BLaER1 (cell line): ENCODE results near the gene CCL2.

Source experiments
- H3K27ac ChIP-seq: shearing (Covaris generic); formaldehyde crosslinking; 2 replicates; pipeline ENCODE4 v1.8.1; 2022
- H3K27me3 ChIP-seq: shearing (Covaris generic); formaldehyde crosslinking; 2 replicates; pipeline ENCODE4 v1.8.1; 2022
- H3K36me3 ChIP-seq: shearing (Covaris generic); formaldehyde crosslinking; 2 replicates; pipeline ENCODE4 v1.8.1; 2022
- H3K4me1 ChIP-seq: shearing (Covaris generic); formaldehyde crosslinking; 2 replicates; pipeline ENCODE4 v1.8.1; 2022
- H3K4me2 ChIP-seq: shearing (Covaris generic); formaldehyde crosslinking; 2 replicates; pipeline ENCODE4 v1.8.1; 2022
- H3K4me3 ChIP-seq: shearing (Covaris generic); formaldehyde crosslinking; 2 replicates; pipeline ENCODE4 v1.8.1; 2022
- H3K9ac ChIP-seq: shearing (Covaris generic); formaldehyde crosslinking; 2 replicates; pipeline ENCODE4 v1.8.1; 2022
- H3K9me3 ChIP-seq: shearing (Covaris generic); formaldehyde crosslinking; 2 replicates; pipeline ENCODE4 v1.8.1; 2022
- H4K20me1 ChIP-seq: shearing (Covaris generic); formaldehyde crosslinking; 2 replicates; pipeline ENCODE4 v1.8.1; 2022
- Cebpa-rat ChIP-seq: shearing (Covaris generic); IDR thresholded peaks from 2 replicates; pipeline ENCODE4 v1.8.1; 2022

CCL2 gene

GRCh38 chr17:34257986-34258326 lies 2.9 kb downstream of the CCL2 start:
- no peaks in the 10 kb centered on the region for H3K36me3 ChIP-seq
- no peaks in the 10 kb centered on the region for H3K27me3 ChIP-seq
- H3K4me3 ChIP-seq = no peak overlapping the region
- H4K20me1 ChIP-seq = no peaks in the 10 kb centered on the region
- no peak overlapping the region for H3K9ac ChIP-seq
- peaks cover 13% of the 10 kb centered on the region for H3K4me1 ChIP-seq
- no peak overlapping the region for H3K4me2 ChIP-seq
- no peaks in the 10 kb centered on the region for H3K9me3 ChIP-seq
- no peak overlapping the region for H3K27ac ChIP-seq
- TF ChIP-seq Cebpa-rat = no peak

- Histone ChIP-seq H3K9me3 (no peaks in the 10 kb centered on the region), H3K4me2 (no peak overlapping the region), H3K27ac (no peak overlapping the region), H3K9ac (no peak overlapping the region), H3K4me1 (peaks cover 13% of the 10 kb centered on the region), H4K20me1 (no peaks in the 10 kb centered on the region), H3K4me3 (no peak overlapping the region), H3K27me3 (no peaks in the 10 kb centered on the region), H3K36me3 (no peaks in the 10 kb centered on the region)
- TF ChIP-seq Cebpa-rat = no peak
Observed at GRCh38 chr17:34259146-34259545, 4.1 kb downstream of the CCL2 start.

GRCh38 chr17:34260861-34261260 lies 5.8 kb downstream of the CCL2 start:
- Histone ChIP-seq H3K4me1 (no peaks in the 10 kb centered on the region), H4K20me1 (no peaks in the 10 kb centered on the region), H3K27ac (no peak overlapping the region), H3K4me2 (no peak overlapping the region), H3K36me3 (no peaks in the 10 kb centered on the region), H3K9ac (no peak overlapping the region), H3K9me3 (no peaks in the 10 kb centered on the region), H3K27me3 (no peaks in the 10 kb centered on the region), H3K4me3 (no peak overlapping the region)
- no peak for TF ChIP-seq Cebpa-rat

GRCh38 chr17:34261568-34262337 lies 6.7 kb downstream of the CCL2 start:
- no peak overlapping the region for H3K9ac ChIP-seq
- H3K27me3 ChIP-seq = no peaks in the 10 kb centered on the region
- TF ChIP-seq Cebpa-rat = no peak
- H4K20me1 ChIP-seq = no peaks in the 10 kb centered on the region
- no peak overlapping the region for H3K4me2 ChIP-seq
- H3K4me1 ChIP-seq = no peaks in the 10 kb centered on the region
- H3K27ac ChIP-seq = no peak overlapping the region
- no peak overlapping the region for H3K4me3 ChIP-seq
- no peaks in the 10 kb centered on the region for H3K36me3 ChIP-seq
- H3K9me3 ChIP-seq = no peaks in the 10 kb centered on the region

- no peak for TF ChIP-seq Cebpa-rat
- Histone ChIP-seq H3K4me1 (no peaks in the 10 kb centered on the region), H3K4me3 (no peak overlapping the region), H3K27me3 (no peaks in the 10 kb centered on the region), H3K4me2 (no peak overlapping the region), H4K20me1 (no peaks in the 10 kb centered on the region), H3K36me3 (no peaks in the 10 kb centered on the region), H3K9me3 (no peaks in the 10 kb centered on the region), H3K27ac (no peak overlapping the region), H3K9ac (no peak overlapping the region)
Observed at GRCh38 chr17:34265711-34266110, 10.6 kb downstream of the CCL2 start.

- H3K9me3 ChIP-seq = no peaks in the 10 kb centered on the region
- H3K9ac ChIP-seq = no peak within 1 kb of the TSS
- no peaks in the 10 kb centered on the region for H4K20me1 ChIP-seq
- no peaks in the 10 kb centered on the region for H3K27me3 ChIP-seq
- no peak for TF ChIP-seq Cebpa-rat
- no peak within 1 kb of the TSS for H3K4me3 ChIP-seq
- no peak within 1 kb of the TSS for H3K4me2 ChIP-seq
- no peak within 1 kb of the TSS for H3K27ac ChIP-seq
- H3K36me3 ChIP-seq = no peaks in the 10 kb centered on the region
- H3K4me1 ChIP-seq = no peaks in the 10 kb centered on the region
Observed at GRCh38 chr17:34269969-34270368, 14.9 kb downstream of the CCL2 start, which contains the start of gene CCL7. CCL7 (plus strand) TSS chr17:34270221; CDS start chr17:34270291, 70 bp downstream.

- no peaks in the 10 kb centered on the region for H3K4me1 ChIP-seq
- no peak overlapping the region for H3K9ac ChIP-seq
- H4K20me1 ChIP-seq = no peaks in the 10 kb centered on the region
- H3K27me3 ChIP-seq = no peaks in the 10 kb centered on the region
- no peak overlapping the region for H3K4me2 ChIP-seq
- no peak for TF ChIP-seq Cebpa-rat
- H3K9me3 ChIP-seq = no peaks in the 10 kb centered on the region
- H3K4me3 ChIP-seq = no peak overlapping the region
- H3K27ac ChIP-seq = no peak overlapping the region
- H3K36me3 ChIP-seq = no peaks in the 10 kb centered on the region
Observed at GRCh38 chr17:34275881-34276280, 20.8 kb downstream of the CCL2 start.

GRCh38 chr17:34276826-34277225 lies 21.7 kb downstream of the CCL2 start:
- H3K27me3 ChIP-seq = no peaks in the 10 kb centered on the region
- no peak; the same call in 1 of the 2 replicates for TF ChIP-seq Cebpa-rat
- H3K9me3 ChIP-seq = no peaks in the 10 kb centered on the region

GRCh38 chr17:34283571-34283970 lies 28.5 kb downstream of the CCL2 start:
- Histone ChIP-seq H3K27ac (no peak overlapping the region), H3K9me3 (no peaks in the 10 kb centered on the region), H3K4me1 (no peaks in the 10 kb centered on the region), H3K4me3 (no peak overlapping the region), H4K20me1 (no peaks in the 10 kb centered on the region), H3K9ac (no peak overlapping the region), H3K27me3 (no peaks in the 10 kb centered on the region), H3K36me3 (no peaks in the 10 kb centered on the region), H3K4me2 (no peak overlapping the region)
- TF ChIP-seq Cebpa-rat = no peak

More at GRCh38 chr17:34276826-34277225, 21.7 kb downstream of the CCL2 start:
- no peaks in the 10 kb centered on the region for H3K4me1 ChIP-seq
- H3K9ac ChIP-seq = no peak overlapping the region
- no peaks in the 10 kb centered on the region for H3K36me3 ChIP-seq
- no peaks in the 10 kb centered on the region for H4K20me1 ChIP-seq
- no peak overlapping the region for H3K4me2 ChIP-seq
- no peak overlapping the region for H3K27ac ChIP-seq
- no peak overlapping the region for H3K4me3 ChIP-seq

GRCh38 chr17:34285286-34285792 lies 30.3 kb downstream of the CCL2 start, which contains the start of gene CCL11:
CCL11 (plus strand) TSS chr17:34285742; CDS start chr17:34285809, 67 bp downstream.
- no peaks in the 10 kb centered on the region for H3K27me3 ChIP-seq
- no peaks in the 10 kb centered on the region for H3K4me1 ChIP-seq
- H3K27ac ChIP-seq = no peak within 1 kb of the TSS
- H3K36me3 ChIP-seq = no peaks in the 10 kb centered on the region
- H3K4me3 ChIP-seq = no peak within 1 kb of the TSS
- no peaks in the 10 kb centered on the region for H4K20me1 ChIP-seq
- TF ChIP-seq Cebpa-rat = no peak
- H3K9me3 ChIP-seq = no peaks in the 10 kb centered on the region
- no peak within 1 kb of the TSS for H3K9ac ChIP-seq
- no peak within 1 kb of the TSS for H3K4me2 ChIP-seq
